Osteocyte (in vitro differentiated cells): ENCODE data around the gene SLC30A4. TPM values are rescaled to one million over a fixed set of nuclear protein-coding genes. Genes with fewer than 3 reads are reported as not detected.

Experiments
- DNase-seq: peaks from one replicate; pipeline ENCODE4 v3.0.0; 2021; ENCODE audit warnings: mixed read lengths; ENCODE audit not compliant: unreplicated experiment; ENCODE audit errors: extremely low spot score
- H3K27ac Mint-ChIP-seq: one replicate; pipeline ENCODE4 v1.8.0; 2021; ENCODE audit warnings: mild to moderate bottlenecking, mixed read lengths; ENCODE audit not compliant: unreplicated experiment
- H3K27me3 Mint-ChIP-seq: one replicate; pipeline ENCODE4 v1.8.0; 2021; ENCODE audit warnings: mixed read lengths; ENCODE audit not compliant: unreplicated experiment
- H3K36me3 Mint-ChIP-seq: one replicate; pipeline ENCODE4 v1.8.0; 2021; ENCODE audit warnings: mixed read lengths; ENCODE audit not compliant: unreplicated experiment
- H3K4me1 Mint-ChIP-seq: one replicate; pipeline ENCODE4 v1.8.0; 2021; ENCODE audit warnings: mixed read lengths; ENCODE audit not compliant: unreplicated experiment
- H3K4me3 Mint-ChIP-seq: one replicate; pipeline ENCODE4 v1.8.0; 2021; ENCODE audit warnings: mild to moderate bottlenecking, moderate library complexity, mixed read lengths; ENCODE audit not compliant: unreplicated experiment
- H3K9me3 Mint-ChIP-seq: one replicate; pipeline ENCODE4 v1.8.0; 2021; ENCODE audit warnings: mixed read lengths; ENCODE audit not compliant: unreplicated experiment
- long read RNA-seq: library from polyadenylated mRNA; unstranded; transcript quantifications from one replicate; pipeline ENCODE4 v2.0.0, GENCODE V29; 2021
- total RNA-seq: library from RNA; stranded (reverse); gene quantifications from 2 replicates; pipeline ENCODE4 v1.2.1, GENCODE V29; 2021
- TF ChIP-seq, protein P1 (sequence below): fragments of 200-600 bp; sonication (generic); IDR thresholded peaks from 2 replicates; pipeline ENCODE4 v1.5.0; 2021; ENCODE audit warnings: antibody characterized with exemption, mild to moderate bottlenecking, moderate library complexity

The SLC30A4 gene, protein sequence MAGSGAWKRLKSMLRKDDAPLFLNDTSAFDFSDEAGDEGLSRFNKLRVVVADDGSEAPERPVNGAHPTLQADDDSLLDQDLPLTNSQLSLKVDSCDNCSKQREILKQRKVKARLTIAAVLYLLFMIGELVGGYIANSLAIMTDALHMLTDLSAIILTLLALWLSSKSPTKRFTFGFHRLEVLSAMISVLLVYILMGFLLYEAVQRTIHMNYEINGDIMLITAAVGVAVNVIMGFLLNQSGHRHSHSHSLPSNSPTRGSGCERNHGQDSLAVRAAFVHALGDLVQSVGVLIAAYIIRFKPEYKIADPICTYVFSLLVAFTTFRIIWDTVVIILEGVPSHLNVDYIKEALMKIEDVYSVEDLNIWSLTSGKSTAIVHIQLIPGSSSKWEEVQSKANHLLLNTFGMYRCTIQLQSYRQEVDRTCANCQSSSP
- 14.8 and 15.4 TPM in 2 replicates for total RNA-seq
- long read RNA-seq, partial matches to known transcripts: 8 of 14 reads
- long read RNA-seq, other reads (novel, unspliced or antisense): 6 of 14 reads

DNA sequence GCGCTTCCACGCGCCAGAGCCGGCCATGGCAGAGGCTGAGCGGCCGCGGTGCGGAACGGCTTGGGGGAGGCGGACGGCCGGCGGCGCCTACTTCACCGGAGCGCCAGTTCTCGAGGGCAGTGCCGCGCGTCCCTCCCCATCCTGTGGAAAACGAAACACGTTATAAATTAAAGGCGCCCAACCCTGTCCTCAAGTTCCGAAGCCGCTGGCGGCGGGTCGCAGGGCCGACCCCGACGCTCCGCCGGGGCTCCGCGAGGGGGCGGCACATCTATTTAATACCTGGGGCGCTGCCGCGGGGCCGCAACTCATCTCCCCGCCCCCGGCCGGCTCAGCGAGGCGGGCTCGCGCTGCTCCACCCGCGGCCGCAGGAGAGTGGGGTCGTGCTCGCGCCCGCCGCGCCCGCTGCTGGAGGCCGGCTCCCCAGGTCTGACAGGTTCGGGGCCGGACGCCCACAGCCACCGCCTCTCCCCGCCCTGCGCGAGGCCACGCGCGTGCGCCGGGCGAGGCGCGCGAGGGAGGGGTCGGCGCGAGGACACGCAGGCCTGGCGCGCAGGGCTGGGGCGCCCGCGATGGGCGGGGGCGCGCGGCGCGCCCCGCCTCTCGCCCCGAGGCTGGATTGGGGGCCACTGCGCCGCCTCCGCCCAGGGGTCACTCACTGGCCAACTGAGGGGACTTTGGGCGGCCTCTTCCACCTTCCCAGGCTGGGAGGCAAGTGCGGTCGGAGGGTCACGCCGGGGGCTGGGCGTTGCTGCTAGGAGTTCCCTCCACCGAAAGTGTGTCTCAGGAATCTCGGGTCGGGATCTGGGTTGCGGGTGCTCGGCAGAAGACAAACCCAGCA, at the start of gene SLC30A4:
Gene SLC30A4, minus strand, starts transcription at position 428 of the 838 bp plus-strand sequence. Its CDS starts 401 bp downstream, at position 27.
- DNase-seq: peak; percentile 89
- no peaks in the 10 kb centered on the region for H3K9me3 Mint-ChIP-seq
- peaks cover 36% of the 10 kb centered on the region for H3K4me1 Mint-ChIP-seq
- no peaks in the 10 kb centered on the region for H3K27me3 Mint-ChIP-seq
- peak within 1 kb of the TSS; percentile 91 for H3K4me3 Mint-ChIP-seq
- H3K36me3 Mint-ChIP-seq: peaks cover 13% of the 10 kb centered on the region
- TF ChIP-seq, protein P1, sequence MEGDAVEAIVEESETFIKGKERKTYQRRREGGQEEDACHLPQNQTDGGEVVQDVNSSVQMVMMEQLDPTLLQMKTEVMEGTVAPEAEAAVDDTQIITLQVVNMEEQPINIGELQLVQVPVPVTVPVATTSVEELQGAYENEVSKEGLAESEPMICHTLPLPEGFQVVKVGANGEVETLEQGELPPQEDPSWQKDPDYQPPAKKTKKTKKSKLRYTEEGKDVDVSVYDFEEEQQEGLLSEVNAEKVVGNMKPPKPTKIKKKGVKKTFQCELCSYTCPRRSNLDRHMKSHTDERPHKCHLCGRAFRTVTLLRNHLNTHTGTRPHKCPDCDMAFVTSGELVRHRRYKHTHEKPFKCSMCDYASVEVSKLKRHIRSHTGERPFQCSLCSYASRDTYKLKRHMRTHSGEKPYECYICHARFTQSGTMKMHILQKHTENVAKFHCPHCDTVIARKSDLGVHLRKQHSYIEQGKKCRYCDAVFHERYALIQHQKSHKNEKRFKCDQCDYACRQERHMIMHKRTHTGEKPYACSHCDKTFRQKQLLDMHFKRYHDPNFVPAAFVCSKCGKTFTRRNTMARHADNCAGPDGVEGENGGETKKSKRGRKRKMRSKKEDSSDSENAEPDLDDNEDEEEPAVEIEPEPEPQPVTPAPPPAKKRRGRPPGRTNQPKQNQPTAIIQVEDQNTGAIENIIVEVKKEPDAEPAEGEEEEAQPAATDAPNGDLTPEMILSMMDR: peak; percentile 69
- peak within 1 kb of the TSS; percentile 91 for H3K27ac Mint-ChIP-seq

DNA sequence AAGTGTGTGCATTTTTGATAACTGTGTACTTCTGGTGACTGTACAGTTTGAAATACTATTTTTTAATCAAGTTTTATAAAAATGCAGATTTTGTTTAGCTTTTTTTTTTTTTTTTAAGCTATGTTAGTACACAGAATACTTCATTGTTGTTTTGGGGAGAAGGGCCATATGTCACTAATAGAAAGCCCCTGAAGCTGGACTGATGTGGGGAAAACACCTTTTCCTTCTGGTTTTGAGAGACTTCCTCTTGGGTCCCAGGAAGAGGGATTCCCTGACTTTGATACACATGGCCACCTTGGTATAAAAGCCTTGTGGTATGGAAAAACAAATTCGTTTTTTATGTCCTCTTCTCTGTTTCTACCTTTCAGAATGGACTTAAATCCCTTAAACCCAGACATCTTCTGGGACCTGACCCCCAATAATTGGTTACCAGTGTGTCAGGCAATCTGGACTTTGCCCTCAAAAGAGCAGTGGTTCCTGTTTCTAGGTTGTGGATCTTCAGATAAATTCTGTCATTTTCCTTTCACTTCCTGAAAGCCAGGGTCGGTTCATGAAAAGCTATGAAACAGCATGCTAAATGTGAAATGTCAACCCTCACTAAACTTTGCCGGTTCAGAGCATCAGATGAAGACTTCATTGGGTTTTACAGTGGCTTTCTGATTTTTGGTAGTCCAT, 33.5 kb upstream of the SLC30A4 start:
- peaks cover 26% of the 10 kb centered on the region for H3K27me3 Mint-ChIP-seq
- no peaks in the 10 kb centered on the region for H3K36me3 Mint-ChIP-seq
- no peak overlapping the region for H3K4me3 Mint-ChIP-seq
- H3K27ac Mint-ChIP-seq: no peak overlapping the region
- TF ChIP-seq, protein P1: no peak
- DNase-seq: no peak
- peaks cover 3% of the 10 kb centered on the region for H3K4me1 Mint-ChIP-seq
- no peaks in the 10 kb centered on the region for H3K9me3 Mint-ChIP-seq

DNA sequence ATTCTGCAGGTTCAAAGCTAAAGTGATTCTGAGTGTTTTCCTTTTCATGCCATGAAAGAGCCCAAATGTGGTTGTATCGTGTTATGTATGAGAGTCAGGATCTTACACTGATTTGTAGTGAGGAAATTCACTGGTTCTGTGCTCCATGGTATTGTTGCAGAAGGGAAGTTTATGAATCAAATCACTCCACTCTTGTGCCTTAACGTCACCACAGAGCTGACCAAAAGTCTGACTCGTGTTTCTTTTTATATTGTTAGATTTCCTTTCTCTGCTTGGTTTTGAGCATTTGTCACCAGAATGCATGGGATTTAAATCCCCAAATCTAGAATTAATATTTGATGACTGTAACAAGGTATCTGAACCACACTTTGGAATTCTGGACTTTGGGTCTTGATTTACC, 29.1 kb upstream of the SLC30A4 start:
- DNase-seq: no peak
- Mint-ChIP-seq H3K27me3 (peaks cover 7% of the 10 kb centered on the region), H3K27ac (no peak overlapping the region), H3K36me3 (no peaks in the 10 kb centered on the region), H3K4me3 (no peak overlapping the region), H3K9me3 (no peaks in the 10 kb centered on the region), H3K4me1 (peaks cover 36% of the 10 kb centered on the region)
- TF ChIP-seq, protein P1: no peak

DNA sequence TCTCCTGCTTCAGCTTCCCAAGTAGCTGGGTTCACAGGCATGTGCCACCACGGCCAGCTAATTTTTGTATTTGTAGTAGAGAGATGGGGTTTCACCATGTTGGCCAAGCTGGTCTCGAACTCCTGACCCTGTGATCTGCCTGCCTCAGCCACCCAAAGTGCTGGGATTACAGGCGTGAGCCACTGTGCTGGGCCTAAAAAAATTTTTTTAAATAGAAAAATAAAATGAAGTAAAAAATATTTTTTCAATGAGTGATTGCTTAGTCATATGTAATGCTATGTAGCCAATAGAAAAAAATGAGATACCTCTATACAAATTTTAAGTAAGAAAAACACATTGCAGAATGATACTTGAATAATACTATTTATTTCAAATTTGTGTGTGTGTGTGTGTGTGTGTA, 27.9 kb upstream of the SLC30A4 start:
- Mint-ChIP-seq H3K27me3 (peaks cover 2% of the 10 kb centered on the region), H3K4me1 (peaks cover 36% of the 10 kb centered on the region), H3K27ac (peak overlapping the region; percentile 92), H3K4me3 (no peak overlapping the region), H3K36me3 (no peaks in the 10 kb centered on the region), H3K9me3 (no peaks in the 10 kb centered on the region)
- TF ChIP-seq, protein P1: no peak
- no peak for DNase-seq
